ENCODE results near the gene SET.
"Not testable (repeated sequence)": the region's sequence is repeated elsewhere in the genome, so short reads cannot be mapped to it uniquely, and the experiment has no call there.

Gene SET

GRCh38 chr9:128688501-128689292 lies at the start of gene SET:
SET (plus strand) TSS chr9:128689222; CDS start chr9:128689583, 361 bp downstream.
- DNase-seq = peak; percentile 93 to 95

- no peak for DNase-seq
These were observed 48.4 kb upstream of the SET start for GRCh38 chr9:128640603-128641002.

GRCh38 chr9:128642675-128643245 lies 46.3 kb upstream of the SET start:
- no peak for DNase-seq

- no peak for DNase-seq
These were observed 45.3 kb upstream of the SET start for GRCh38 chr9:128643519-128644300.

- DNase-seq = peak; percentile 80 to 85
These were observed 40.8 kb upstream of the SET start for GRCh38 chr9:128648206-128648605.

GRCh38 chr9:128651798-128652197 lies 37.2 kb upstream of the SET start:
- DNase-seq = no peak

GRCh38 chr9:128653908-128654307 lies 35.1 kb upstream of the SET start:
- DNase-seq = no peak

- DNase-seq = no peak
These were observed 34.5 kb upstream of the SET start for GRCh38 chr9:128654481-128654880.

GRCh38 chr9:128656416-128657343 lies 32.3 kb upstream of the SET start, which contains the start of gene DYNC2I2:
DYNC2I2 (minus strand) TSS chr9:128656847; CDS start chr9:128656726, 121 bp downstream.
- DNase-seq = peak; percentile 96 to 98

GRCh38 chr9:128657344-128657704 lies 31.7 kb upstream of the SET start:
- no peak for DNase-seq

- DNase-seq = no peak
These were observed 31.2 kb upstream of the SET start for GRCh38 chr9:128657796-128658195.

- not testable (repeated sequence) for DNase-seq
These were observed 22.5 kb upstream of the SET start for GRCh38 chr9:128666481-128666941.

- DNase-seq = no peak
These were observed 19.2 kb upstream of the SET start for GRCh38 chr9:128669786-128670185.

- no peak for DNase-seq
These were observed 13.6 kb upstream of the SET start for GRCh38 chr9:128675382-128675781.

- DNase-seq = no peak
These were observed 11.2 kb upstream of the SET start for GRCh38 chr9:128677794-128678193.

GRCh38 chr9:128683340-128684064 lies 5.5 kb upstream of the SET start:
- DNase-seq = peak; percentile 65 to 69

GRCh38 chr9:128684065-128684324 lies 5.0 kb upstream of the SET start:
- no peak for DNase-seq

- DNase-seq = peak; percentile 85 to 86
These were observed 4.5 kb upstream of the SET start for GRCh38 chr9:128684325-128685199.

- DNase-seq = peak; percentile 41 to 57
These were observed 3.2 kb upstream of the SET start for GRCh38 chr9:128685636-128686489.

- DNase-seq = no peak
These were observed 1.6 kb upstream of the SET start for GRCh38 chr9:128687453-128687852.

Measured in activated T-cell treated with anti-CD3 and anti-CD28 coated beads, Interleukin-2, amount 50 U/mL, for 48 hours (primary cell).